Measurements from ENCODE around the gene PLA2G12A.

The PLA2G12A gene

DNA sequence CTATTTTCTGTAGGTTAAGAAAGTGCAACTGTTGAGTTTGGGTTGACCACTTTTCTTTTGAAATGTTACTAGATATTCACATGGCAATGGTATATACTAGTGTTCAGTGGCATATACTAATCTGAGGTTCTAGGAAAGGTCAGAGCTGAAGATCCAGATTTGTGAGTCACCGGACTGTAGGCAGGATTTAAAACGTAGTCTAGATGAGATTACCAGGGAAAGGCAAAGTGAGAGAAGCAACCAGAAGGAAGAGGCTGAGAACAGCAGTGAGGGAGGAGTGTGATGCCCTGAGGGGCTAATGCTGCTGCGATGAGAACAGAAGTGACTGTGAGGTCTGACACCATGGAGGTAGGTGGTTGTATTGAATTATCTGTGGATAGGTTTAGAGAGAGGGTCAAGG, 9.7 kb upstream of the PLA2G12A start:
- TF ChIP-seq GATA2 (IDR thresholded peaks at IDR 0.05; ENCODE audit: low read depth, low read length) = no peak
- TF ChIP-seq GATA3 (IDR thresholded peaks at IDR 0.05; ENCODE audit: low read depth, low read length) = no peak

DNA sequence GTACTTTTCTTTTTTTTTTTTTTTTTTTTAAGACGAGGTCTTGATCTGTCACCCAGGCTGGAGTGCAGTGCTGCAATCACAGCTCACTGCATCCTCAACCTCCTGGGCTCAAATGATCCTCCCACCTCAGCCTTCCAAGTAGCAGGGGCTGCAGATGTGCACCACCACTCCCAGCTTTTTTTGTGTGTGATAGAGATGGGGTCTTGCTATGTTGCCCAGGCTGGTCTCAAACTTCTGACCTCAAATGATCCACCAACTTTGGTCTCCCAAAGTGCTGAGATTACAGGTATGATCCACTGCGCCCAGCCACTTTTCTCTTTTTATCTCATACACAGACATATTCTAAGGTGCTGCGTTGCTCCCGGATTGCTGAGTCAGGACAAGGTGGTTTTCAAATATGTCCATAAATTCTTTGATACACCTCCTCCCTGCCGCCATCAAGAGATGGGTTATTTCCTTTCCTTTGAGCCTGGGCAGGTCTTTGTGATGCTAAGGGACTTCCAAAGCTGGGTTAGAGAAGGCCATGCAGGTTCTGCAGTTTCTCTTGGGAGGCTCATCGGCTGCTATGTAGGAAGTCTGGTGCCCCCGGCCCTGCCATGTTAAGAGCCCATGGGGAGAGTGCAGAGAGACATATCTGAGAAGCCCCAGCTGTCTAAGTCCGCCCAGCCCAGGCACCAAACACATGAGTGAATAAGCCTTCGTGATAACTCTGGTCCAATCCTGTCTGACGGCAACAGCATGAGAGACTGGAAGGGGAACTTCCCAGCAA, 8.4 kb upstream of the PLA2G12A start:
- TF ChIP-seq GATA3 (IDR thresholded peaks at IDR 0.05; ENCODE audit: low read depth, low read length) (no peak), GATA2 (IDR thresholded peaks at IDR 0.05; ENCODE audit: low read depth, low read length) (no peak)

DNA sequence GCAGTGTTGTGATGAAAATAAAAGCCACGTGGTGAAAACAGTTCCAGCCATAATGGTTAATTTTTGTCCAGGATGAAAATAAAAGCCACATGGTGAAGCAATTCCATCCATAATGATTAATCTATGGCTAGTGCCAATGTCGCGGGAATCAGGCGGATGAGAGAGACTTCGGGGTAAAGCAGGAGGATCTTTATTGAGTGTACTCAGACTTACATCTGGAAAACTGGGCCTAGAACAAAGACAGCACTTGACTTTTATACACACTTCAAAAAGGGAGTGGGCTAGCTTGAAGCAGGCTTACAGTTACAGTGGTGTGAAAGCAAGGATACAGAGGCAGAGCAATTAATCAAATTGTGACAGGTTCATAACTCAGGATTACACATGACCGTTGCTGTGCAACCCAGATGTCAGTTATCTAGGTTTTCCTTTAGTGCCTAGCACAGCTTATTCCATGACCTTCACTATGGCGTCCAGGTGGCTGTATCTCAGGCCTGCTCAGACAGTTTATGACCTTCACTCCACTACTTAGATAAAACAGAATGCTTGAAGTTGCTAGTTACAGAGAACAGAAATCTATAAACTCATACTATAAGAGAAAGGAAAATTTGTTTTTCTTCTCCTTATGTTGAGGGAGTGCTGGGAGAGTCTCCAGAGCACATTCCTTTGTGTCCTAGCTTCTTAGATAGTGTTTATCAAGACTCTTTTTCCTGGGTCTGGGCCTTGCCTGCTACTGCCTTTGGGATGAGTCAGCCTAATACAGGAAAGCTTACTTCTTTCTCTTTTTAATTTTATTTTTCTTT, 5.9 kb upstream of the PLA2G12A start:
- TF ChIP-seq GATA3 (IDR thresholded peaks at IDR 0.05; ENCODE audit: low read depth, low read length) (no peak), GATA2 (IDR thresholded peaks at IDR 0.05; ENCODE audit: low read depth, low read length) (no peak)

DNA sequence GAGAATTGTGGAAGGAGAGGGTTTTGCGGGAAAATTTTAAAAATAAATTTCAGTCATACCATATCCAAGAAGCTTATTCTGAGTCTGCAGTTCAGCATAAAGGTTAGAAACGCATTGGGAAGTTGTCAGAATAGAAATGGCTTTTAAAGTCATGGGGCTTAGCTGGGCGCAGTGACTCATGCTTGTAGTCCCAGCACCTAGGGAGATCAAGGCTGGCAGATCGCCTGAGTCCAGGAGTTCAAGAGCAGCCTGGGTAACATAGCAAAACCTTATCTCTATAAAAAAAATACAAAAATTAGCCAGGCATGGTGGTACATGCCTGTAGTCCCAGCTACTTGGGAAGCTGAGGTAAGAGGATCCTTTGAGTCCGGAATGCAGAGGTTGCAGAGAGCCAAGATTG, 3.9 kb upstream of the PLA2G12A start:
- TF ChIP-seq GATA3 (IDR thresholded peaks at IDR 0.05; ENCODE audit: low read depth, low read length) (no peak), GATA2 (IDR thresholded peaks at IDR 0.05; ENCODE audit: low read depth, low read length) (no peak)

DNA sequence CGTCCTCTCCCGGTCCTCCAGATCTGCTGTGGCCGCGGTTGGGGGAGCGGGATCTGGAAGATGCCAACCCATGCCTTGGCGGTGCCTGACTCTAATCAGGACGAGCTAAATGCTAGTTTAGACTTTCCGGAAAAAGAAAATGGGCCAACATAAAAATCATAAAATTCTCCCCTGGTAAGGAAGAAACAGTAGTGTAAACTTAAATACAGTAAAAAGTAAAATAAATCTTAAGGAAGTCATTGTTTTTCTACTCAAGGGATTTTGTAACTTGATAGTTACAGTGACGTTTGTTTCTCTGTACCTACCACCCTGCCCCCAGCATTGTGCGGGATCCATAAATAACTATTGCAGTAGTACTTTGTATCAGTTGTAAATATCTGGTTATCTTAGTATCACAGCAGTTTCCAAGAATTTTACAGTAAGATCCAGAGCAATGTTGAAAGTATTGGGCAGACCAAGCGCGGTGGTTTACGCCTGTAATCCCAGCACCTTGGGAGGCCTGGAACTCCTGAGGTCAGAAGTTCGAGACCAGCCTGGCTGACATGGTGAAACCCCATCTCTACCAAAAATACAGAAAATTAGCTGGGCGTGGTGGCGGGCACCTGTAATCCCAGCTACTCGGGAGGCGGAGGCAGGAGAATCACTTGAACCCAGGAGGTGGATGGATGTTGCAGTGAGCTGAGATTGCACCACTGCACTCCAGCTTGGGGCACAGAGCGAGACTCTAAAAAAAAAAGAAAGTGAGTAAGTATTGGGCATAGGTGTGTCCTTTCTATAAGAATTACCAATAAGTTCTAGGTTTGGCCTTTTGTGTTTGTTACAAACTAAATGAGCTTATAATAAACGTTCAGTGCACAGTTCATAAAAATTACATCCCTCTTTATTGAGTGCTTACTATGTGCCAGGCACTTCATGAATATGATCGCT, 1.0 kb upstream of the PLA2G12A start:
- TF ChIP-seq GATA2 (IDR thresholded peaks at IDR 0.05; ENCODE audit: low read depth, low read length) (no peak), GATA3 (IDR thresholded peaks at IDR 0.05; ENCODE audit: low read depth, low read length) (no peak)

DNA sequence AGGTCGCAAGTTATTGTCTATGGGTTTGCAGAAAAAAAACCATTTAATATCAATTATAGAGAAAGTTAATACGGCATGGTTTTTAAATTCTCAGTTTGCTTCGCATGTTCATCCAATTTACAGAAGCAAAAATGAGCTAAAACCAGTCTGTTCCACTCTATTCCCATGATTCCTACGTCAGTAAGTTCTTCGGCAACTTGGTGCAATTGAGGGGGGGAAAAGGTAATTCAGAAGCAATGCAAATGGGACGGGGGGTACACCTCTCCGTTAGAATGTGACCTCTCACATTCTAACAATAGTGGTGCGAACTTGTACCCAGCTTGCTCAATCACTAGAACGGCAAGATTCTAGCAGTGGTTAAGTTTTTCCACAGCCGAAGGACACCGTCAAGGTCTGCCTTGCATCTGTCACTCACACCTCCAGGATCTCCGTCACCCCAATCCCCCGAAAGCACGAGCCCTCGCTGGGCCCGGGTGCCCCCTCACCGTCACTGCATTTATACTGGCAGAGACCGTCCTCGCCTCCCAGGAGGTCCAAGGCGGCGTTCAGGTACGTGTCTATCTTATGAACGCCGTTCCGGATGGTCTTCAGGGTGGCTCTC, 653 bp downstream of the PLA2G12A start:
- no peak for TF ChIP-seq GATA2 (IDR thresholded peaks at IDR 0.05; ENCODE audit: low read depth, low read length)
- TF ChIP-seq GATA3 (IDR thresholded peaks at IDR 0.05; ENCODE audit: low read depth, low read length) = no peak

DNA sequence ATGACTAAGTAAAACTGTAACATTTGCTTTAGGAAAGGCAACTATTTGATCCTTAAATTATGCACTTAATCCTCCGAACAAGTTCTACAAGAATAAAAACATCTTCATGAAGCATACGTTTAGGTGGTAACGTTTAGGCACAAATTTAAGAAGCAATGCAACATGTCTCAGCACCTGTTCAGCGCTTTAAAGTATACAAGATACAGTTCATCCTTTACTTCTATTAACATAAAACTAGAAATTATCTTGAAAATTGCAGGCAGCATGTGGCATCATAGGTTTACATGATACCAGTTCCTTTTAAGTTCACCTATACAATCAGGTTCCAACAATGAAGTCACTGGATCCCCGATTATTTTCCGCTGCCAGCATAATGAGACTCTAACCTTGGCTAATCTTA, 1.5 kb downstream of the PLA2G12A start:
- TF ChIP-seq GATA2 (IDR thresholded peaks at IDR 0.05; ENCODE audit: low read depth, low read length) (no peak), GATA3 (IDR thresholded peaks at IDR 0.05; ENCODE audit: low read depth, low read length) (no peak)

DNA sequence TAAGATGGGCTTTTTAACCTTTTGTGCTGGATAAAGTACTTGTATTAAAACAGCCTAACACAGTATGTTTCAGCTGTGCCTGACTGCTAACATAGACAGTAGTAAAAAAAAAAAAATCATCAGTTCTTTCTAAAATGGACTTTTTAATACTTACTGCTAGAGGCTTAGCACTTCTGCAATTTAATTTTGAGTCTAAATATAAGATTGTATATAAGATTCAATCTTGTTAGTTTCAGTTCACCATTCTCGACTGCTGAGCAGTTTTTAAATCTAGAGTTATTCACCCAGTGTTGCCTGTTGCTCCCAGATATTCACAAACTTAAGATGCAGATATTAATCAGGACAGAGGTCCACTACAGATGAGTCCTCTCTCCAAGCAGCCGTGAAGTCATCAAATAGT, 6.8 kb downstream of the PLA2G12A start:
- TF ChIP-seq GATA3 (IDR thresholded peaks at IDR 0.05; ENCODE audit: low read depth, low read length) (no peak), GATA2 (IDR thresholded peaks at IDR 0.05; ENCODE audit: low read depth, low read length) (no peak)

DNA sequence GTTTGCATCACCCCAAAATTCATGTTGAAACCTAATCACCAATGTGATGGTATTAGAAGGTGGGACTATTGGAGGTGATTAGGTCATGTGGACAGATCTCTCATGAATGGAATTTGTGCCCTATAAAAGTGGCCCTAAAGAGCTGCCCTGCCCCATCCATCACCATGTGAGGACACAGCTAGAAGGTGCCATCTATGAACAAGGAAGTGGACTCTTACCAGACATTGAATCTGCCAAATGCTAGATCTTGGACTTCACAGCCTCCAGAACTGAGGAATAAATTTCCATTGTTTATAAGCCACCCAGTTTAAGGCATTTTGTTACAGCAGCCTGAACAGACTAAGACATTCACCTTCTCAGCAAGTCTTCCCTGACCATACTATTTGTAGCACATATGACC, 7.5 kb downstream of the PLA2G12A start:
- no peak for TF ChIP-seq GATA2 (IDR thresholded peaks at IDR 0.05; ENCODE audit: low read depth, low read length)
- TF ChIP-seq GATA3 (IDR thresholded peaks at IDR 0.05; ENCODE audit: low read depth, low read length) = no peak

DNA sequence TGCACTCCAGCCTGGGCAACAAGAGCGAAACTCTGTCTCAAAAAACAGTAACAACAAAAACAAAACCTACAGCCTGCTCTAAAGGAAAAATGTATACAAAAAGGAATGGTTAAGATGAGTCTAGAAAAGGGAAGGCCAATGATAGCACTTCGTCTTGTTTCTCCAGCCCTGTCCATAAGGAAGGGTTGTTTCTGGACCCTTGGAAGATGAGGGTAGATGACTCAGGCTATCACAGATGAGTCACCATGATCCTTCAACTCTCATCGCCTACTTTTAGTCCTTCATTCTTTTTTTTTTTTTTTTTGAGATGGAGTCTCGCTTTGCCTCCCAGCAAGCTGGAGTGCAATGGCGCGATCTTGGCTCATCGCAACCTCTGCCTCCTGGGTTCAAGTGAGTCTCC, 8.8 kb downstream of the PLA2G12A start:
- no peak for TF ChIP-seq GATA2 (IDR thresholded peaks at IDR 0.05; ENCODE audit: low read depth, low read length)
- no peak for TF ChIP-seq GATA3 (IDR thresholded peaks at IDR 0.05; ENCODE audit: low read depth, low read length)

DNA sequence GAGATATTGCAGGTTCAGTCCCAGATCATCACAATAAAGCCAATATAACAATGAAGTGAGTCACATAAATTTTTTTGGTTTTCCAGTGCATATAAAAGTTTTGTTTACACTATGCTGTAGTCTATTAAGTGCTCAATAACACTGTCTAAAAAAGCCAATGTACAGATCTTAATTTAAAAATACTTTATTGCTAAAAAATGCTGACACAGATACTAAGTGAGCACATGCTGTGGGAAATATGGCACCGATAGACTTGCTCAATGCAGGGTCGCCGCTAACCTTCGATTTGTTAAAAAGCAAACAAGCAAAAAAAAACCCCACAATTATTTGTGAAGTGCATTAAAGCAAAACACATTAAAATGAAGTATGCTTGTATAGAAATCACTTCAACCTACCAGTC, 10.3 kb downstream of the PLA2G12A start:
- TF ChIP-seq GATA3 (IDR thresholded peaks at IDR 0.05; ENCODE audit: low read depth, low read length) (no peak), GATA2 (IDR thresholded peaks at IDR 0.05; ENCODE audit: low read depth, low read length) (no peak)

DNA sequence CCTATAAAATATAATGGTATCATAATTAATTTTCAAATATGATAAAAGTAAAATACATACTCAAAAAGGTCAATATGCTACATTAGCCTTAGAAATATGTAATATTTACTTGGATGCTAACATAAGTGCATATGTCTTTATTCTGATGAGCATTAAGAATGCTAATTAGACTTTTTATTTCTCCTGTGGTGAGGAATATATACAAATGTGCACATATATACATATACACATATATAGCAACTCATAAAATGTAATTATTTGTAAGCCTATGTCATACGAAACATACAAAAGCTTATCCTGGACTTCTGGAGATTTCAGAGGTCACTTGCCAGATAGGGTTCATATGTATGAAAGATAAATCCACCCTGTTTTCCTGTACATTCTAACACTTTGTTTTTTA, 11.1 kb downstream of the PLA2G12A start:
- TF ChIP-seq GATA3 (IDR thresholded peaks at IDR 0.05; ENCODE audit: low read depth, low read length) = no peak

DNA sequence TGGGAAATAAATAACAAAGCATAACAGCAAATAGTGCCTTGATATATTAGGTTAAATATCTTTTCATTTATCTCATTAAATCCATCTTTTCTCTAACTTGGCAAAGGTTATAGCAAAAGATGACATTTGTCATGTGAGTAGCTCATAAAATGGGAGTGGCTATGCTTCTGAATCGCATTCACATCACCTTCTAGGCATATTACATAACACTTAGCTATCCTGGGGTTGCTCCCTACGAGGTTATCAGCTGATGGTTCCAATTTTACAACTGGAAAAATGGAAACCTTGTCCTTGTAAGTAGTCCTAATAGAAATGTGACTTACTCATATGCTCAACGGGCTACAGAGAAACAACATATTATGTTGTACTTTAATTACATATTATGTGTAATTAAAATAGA, 16.4 kb downstream of the PLA2G12A start:
- TF ChIP-seq GATA2 (IDR thresholded peaks at IDR 0.05; ENCODE audit: low read depth, low read length) (no peak), GATA3 (IDR thresholded peaks at IDR 0.05; ENCODE audit: low read depth, low read length) (no peak)

DNA sequence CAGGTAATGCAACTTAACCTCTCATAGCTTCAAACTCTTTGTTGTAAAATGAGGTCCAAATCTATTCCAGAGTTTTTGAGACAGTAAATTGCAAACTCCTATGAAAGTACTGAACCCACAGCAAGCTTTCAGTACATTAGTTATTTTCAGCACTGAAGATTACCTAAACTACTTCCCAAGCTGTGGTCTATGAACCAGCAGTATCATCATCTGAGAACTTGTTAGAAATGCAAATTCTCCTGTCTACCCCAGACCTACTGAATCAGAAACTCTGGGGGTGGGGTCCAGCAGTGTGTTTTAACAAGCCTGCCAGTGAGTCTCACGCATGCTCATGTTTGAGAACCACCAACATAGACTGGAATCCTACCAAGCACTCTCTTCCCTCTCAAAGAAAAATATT, 20.9 kb downstream of the PLA2G12A start:
- TF ChIP-seq GATA3 (IDR thresholded peaks at IDR 0.05; ENCODE audit: low read depth, low read length) = no peak
- TF ChIP-seq GATA2 (IDR thresholded peaks at IDR 0.05; ENCODE audit: low read depth, low read length) = no peak

Data from SH-SY5Y (cell line).